NCI-H2029 (cell line): Measurements from ENCODE around the gene PGS1.
"Not testable (repeated sequence)": the region's sequence is repeated elsewhere in the genome, so short reads cannot be mapped to it uniquely, and the experiment has no call there.

Source experiments
- DNase-seq: peaks from one replicate; lab custom pipeline; 2025; lab: John Stamatoyannopoulos, UW

The PGS1 gene, protein sequence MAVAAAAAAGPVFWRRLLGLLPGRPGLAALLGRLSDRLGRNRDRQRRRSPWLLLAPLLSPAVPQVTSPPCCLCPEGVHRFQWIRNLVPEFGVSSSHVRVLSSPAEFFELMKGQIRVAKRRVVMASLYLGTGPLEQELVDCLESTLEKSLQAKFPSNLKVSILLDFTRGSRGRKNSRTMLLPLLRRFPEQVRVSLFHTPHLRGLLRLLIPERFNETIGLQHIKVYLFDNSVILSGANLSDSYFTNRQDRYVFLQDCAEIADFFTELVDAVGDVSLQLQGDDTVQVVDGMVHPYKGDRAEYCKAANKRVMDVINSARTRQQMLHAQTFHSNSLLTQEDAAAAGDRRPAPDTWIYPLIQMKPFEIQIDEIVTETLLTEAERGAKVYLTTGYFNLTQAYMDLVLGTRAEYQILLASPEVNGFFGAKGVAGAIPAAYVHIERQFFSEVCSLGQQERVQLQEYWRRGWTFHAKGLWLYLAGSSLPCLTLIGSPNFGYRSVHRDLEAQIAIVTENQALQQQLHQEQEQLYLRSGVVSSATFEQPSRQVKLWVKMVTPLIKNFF

DNA sequence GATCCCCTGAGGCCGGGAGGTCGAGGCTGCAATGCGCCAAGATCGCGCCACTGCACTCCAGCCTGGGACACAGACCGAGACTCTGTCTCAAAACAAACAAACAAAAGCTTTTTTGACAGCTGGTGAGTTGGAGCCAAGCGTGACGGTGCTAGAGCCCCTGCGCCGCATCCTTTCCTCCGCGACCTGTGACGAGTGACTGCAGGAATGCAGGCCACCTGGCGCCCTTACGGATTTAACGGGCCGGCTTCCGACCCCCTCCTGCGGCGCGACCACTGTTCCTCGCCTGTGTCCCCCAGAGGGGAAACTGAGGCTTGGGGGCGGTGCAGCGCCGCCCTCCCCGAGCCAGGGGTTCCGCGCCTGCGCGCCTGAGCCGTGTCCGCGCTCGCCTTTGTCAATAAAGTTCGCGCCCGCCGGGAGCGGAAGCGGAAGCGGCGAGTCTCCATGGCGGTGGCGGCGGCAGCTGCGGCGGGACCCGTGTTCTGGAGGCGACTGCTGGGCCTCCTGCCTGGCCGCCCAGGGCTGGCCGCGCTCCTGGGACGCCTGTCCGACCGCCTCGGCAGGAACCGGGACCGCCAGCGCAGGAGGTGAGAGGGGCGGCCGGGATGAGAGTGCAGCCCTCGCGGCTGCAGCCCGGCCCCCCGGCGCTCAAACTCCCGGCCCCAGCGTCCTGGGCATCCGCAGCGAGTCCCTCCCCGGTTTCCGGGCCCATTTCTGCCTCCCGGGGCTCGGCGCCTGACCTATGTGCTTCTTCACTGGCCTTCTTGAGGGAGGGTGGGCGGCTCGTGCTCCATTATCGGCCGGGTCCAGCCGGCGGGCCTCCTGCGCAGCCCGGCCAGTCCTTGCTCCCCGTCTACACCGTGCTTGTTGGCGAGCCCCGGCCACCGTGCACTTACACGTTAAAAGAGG, at the start of gene PGS1:
Gene PGS1 (plus strand): TSS at position 425 of the 906 bp plus-strand sequence. CDS start 17 bp downstream, at position 442.
- DNase-seq: peak; percentile 53

GRCh38 chr17:78329263-78330059, 49.0 kb upstream of the PGS1 start:
- DNase-seq: no peak

- DNase-seq: no peak
Measured at GRCh38 chr17:78330570-78331224, 47.8 kb upstream of the PGS1 start.

DNA sequence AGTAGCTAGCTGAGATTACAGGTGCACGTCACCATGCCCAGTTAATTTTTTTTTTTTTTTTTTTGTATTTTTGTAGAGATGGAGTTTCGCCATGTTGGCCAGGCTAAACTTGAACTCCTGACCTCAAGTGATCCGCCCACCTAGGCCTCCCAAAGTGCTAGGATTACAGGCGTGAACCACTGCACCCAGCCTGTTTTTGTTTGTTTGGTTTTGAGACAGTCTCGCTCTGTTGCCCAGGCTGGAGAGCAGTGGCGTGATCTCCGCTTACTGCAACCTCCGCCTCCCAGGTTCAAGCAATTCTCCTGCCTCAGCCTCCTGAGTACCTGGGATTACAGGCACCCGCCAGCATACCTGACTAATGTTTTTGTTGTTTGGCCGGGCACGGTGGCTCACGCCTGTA, 47.1 kb upstream of the PGS1 start:
- DNase-seq: not testable (repeated sequence)

GRCh38 chr17:78332991-78333390, 45.5 kb upstream of the PGS1 start:
- no peak for DNase-seq

- DNase-seq: no peak
Measured at GRCh38 chr17:78335209-78335608, 43.2 kb upstream of the PGS1 start.

DNA sequence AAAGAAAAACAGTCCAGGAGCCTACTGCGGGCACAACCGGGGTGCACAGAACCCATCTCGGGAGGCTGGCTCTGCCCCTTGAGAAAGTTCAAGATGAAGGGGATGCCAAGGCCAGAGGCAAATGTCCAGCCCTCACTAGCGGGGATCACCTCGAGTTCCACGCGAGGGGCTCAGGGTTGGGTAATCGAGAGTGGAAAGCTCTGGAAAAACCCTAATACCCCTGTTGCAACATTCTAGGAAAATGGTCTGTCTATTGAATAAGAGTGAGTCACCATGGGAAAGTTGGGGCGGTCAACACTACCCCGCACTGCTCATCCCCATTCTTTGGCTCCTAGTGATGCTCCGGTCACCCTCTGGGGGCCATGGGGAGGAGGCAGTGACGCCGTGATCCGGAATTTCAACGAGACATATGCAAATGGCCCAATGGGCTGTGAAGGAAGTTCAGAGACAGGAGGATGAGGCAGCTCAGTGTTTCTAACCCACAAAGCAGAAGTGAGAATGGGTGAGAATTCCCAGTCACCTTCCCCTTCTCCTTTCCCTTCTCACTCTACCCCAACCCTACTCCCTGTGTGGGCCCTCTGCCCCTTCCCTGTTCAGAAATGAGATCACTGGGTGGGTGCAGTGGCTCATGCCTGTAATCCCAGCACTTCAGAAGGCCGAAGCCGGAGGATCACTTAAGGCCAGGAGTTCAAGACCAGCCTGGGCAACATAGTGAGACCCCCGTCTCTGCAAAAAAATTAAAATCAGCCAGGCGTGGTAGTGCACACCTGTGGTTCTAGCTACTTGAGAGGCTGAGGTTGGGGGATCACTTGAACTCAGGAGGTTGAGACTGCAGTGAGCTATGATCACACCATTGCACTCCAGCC, 41.0 kb upstream of the PGS1 start:
- no peak for DNase-seq

- no peak for DNase-seq
Measured at GRCh38 chr17:78338486-78339259, 39.8 kb upstream of the PGS1 start.

DNA sequence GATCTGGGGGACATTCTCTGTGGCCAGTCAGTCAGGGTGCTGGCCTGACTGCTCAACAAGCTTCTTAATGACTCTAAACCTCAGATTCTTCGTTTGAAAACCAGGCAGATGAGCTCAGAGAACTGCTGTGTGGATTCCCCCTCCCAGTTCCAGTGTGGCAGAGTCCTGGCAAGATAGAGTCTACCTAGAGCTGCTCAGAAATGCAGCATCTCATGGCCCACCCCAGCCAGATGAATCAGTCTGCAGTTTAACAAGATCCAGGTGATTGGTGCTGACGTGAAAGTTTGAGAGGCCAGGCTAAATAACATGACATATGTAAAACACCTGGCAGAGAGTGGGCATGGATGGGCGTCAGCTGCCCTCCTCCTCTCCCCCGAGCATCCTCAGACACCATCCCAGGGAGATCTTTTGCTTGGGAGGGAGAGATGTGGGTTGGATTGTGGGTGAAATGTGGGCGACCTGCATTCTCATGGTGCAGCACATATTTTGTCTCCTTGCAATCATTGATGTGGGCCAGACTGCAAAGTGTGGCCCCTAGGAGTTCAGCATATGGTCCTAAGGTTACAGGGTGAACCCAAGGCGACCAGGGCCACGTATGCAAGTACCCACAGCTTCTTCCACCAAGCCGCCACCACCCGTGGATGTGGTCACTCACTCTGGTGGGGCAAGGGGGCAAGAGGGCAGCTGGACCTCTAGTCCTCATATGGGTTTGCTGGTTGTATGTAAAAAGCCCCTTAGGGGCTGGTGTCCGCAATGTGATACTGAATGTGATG, 38.1 kb upstream of the PGS1 start:
- DNase-seq: no peak

DNA sequence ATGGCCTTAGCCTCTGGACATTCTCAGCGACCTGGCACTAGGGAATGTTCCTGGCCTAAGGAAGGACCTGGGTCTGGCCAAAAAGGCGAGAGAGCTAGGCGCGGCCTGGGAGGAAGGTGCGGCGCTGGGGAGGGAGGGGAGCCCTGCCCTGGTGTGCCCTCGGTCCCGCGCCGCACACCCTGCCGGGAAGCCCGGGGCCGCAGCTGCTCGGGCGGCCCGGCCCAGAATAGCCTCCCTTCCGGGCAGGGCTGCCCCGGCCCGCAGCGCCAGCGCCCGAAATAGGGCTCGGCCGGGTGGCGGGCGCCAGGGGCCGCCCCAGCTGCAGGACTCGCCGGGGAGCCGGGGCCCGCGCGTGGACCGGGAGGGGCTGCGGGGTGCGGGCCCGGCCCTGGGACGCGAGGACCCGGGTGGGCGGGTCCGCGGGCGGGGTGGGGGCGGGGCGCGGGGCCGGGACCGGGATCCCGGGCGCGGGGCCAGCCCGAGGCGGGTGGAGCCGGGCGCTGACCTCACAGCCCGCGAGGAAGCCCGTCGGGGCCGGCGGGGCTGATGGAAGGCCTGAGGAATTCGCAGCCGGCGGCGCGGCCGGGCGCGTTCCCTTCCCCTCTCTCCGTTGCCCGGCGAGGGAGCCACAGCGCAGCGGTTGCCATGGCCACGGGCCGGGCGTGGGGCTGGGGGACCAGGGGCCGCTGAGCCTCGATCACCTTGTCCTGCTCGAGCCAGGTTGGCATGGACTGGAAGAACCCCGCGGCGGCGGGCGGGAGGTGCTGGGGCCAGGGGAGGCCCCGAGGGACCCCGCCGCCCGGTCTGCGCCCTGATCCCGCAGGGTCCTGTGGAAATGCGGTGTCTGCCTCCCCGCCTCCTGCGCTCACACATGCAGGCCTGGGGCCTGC, 36.6 kb upstream of the PGS1 start:
- DNase-seq: no peak

DNA sequence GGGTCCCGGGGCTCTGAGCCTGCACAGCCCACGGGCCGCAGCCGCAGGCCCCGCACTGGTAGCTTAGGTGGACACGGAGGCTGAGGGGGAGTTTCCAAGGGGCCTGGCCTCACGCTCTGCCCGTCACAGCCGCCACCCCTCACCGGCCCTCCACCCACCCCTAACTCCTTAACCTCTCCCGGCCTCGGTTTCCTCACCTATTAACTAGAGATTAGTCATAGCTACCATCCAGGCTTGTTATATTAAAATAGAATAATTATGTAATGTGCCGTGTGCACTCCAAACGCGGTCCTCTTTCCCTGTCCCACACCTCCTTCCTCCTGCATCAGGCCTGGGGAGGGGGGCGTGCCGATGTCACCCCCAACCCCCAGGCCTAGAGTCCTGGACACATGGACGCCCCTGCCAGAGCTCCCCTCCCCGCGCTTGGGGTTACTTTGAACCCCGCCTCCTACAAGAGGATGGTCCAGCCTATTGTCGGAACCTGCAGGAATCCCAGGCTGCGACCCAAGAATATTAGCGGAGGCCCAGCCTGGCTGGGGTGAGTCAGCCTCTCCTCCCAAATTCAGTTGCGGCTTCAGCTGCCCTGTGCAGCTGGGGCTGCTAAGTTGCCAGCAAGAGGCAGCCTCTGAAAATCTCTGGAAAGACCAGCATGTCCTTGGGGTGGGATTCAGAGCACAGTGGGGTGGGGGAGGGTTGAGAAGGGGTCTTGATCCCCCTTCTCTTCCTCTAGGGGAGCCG, 35.8 kb upstream of the PGS1 start:
- DNase-seq: no peak

- DNase-seq: no peak
Measured at GRCh38 chr17:78343187-78343542, 35.3 kb upstream of the PGS1 start.

DNA sequence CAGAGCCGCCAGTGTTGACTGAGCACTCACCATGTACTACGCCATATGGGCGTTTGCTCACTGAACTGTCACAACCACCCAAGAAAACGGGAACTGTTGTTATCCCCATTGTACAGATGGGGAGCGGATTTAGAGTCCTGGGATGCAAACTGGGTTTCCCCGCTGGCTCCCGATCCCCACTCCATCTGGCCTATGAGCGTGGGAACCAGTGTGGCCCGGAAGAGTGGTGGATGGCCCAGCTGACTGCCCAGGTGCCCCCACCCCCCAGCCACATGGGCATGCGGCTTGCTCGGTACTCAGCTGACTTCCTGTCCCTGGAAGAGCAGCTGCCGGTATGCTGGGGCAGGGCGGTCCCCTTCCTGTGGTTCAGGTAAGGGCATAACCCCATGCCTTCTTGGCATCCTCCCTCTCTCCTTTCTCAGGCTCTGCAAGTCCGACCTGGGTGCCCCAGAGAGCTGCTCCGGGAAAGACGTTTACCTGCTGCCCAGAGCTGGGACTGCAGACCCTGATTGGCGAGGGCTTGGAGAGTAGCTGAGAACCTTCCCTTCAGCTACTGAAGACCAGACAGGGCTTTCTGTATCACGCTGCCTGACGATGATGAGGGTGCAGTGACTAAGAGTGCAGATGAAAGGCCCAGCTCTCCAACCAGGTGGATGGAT, 34.8 kb upstream of the PGS1 start:
- no peak for DNase-seq

- DNase-seq: no peak
Measured at GRCh38 chr17:78344666-78345065, 33.8 kb upstream of the PGS1 start.

GRCh38 chr17:78345172-78345571, 33.3 kb upstream of the PGS1 start:
- DNase-seq: no peak

DNA sequence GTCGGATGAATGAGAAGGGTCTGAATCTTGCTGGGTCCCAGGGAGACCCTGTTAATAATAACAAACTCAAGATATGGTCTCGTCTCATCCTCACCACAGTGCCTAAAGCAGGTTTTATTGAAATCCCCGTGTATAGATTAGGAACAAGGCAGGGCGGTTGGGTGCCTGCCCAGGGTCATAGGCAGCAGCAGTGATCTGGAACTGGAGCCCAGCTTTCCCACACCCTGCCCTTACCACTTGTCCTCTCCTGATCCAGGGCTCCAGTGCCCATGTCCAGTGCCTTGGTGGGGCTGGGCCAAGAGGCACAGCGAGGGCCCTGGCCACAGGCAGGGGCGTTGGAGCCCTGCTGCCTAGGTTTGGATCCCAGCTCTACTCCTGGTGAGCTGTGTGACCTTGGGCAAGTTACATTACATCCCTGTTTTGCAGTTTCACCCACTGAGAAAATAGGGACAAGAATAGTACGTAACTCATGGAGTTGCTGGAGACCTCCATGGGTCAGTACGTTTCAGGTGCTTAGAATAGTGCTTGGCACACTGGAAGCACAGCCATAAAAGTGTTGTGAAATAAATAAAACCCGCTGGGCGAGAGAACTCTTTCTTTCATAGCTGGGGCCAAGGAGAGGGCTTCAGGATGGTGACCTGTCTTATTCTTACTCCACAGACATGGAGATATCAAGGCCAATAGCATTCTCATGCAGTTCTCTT, 32.5 kb upstream of the PGS1 start:
- DNase-seq: no peak
